OCI-LY3 (cell line): ENCODE measurements around the gene RIPPLY3.

Experiments
- H2AFZ ChIP-seq: fragments of 200-600, 300-600 bp; shearing (Covaris generic); 2 replicates; pipeline ENCODE4 v1.6.0; 2014; ENCODE audit warnings: antibody characterized with exemption, low read depth, low read length
- H3K27ac ChIP-seq: fragments of 200-600, 300-600 bp; sonication (generic); 2 replicates; pipeline ENCODE4 v1.5.1; 2014; ENCODE audit warnings: mild to moderate bottlenecking, low read length, moderate library complexity, mixed read lengths
- H3K27me3 ChIP-seq: fragments of 200-600, 300-600 bp; sonication (generic); 2 replicates; pipeline ENCODE4 v1.6.1; 2014; ENCODE audit warnings: low read depth, low read length, mixed read lengths
- H3K36me3 ChIP-seq: fragments of 200-600, 300-600 bp; sonication (generic); replicated peaks from 2 replicates; pipeline ENCODE3; 2014; ENCODE audit warnings: low read depth, low read length, mixed read lengths
- H3K4me1 ChIP-seq: fragments of 300-600, 200-600 bp; sonication (generic); 2 replicates; pipeline ENCODE4 v1.6.1; 2014; ENCODE audit warnings: low read length, mixed read lengths
- H3K4me2 ChIP-seq: fragments of 200-600, 300-600 bp; sonication (generic); 2 replicates; pipeline ENCODE4 v1.6.1; 2014; ENCODE audit warnings: low read length, mixed read lengths
- H3K4me3 ChIP-seq: fragments of 300-600, 200-600 bp; sonication (generic); 2 replicates; pipeline ENCODE4 v1.5.1; 2014; ENCODE audit warnings: antibody characterized with exemption, mild to moderate bottlenecking, low read length, moderate library complexity
- H3K79me2 ChIP-seq: fragments of 300-600, 200-600 bp; shearing (Covaris generic); 2 replicates; pipeline ENCODE4 v1.6.1; 2014; ENCODE audit warnings: mild to moderate bottlenecking, low read length, mixed read lengths
- H3K9ac ChIP-seq: fragments of 300-600, 200-600 bp; shearing (Covaris generic); 2 replicates; pipeline ENCODE4 v1.6.0; 2014; ENCODE audit warnings: mild to moderate bottlenecking, low read length, moderate library complexity
- H3K9me3 ChIP-seq: fragments of 200-600, 300-600 bp; shearing (Covaris generic); 2 replicates; pipeline ENCODE4 v1.6.1; 2014; ENCODE audit warnings: low read length, mixed read lengths; ENCODE audit not compliant: insufficient read depth
- H4K20me1 ChIP-seq: fragments of 200-600, 300-600 bp; sonication (generic); 2 replicates; pipeline ENCODE4 v1.6.1; 2016; ENCODE audit warnings: low read length, mixed read lengths; ENCODE audit not compliant: insufficient read depth
- EZH2phosphoT487 ChIP-seq: fragments of 200-600 bp; shearing (Covaris generic); IDR thresholded peaks from 2 replicates; pipeline ENCODE4 v1.6.1; 2018; ENCODE audit warnings: antibody characterized with exemption, mixed run types, low read depth
- TF ChIP-seq, protein P1 (sequence below): fragments of 200-600, 300-600 bp; sonication (generic); IDR thresholded peaks from 2 replicates; pipeline ENCODE4 v1.5.1; 2014; ENCODE audit warnings: antibody characterized with exemption, low read length, low read depth

Gene RIPPLY3

DNA sequence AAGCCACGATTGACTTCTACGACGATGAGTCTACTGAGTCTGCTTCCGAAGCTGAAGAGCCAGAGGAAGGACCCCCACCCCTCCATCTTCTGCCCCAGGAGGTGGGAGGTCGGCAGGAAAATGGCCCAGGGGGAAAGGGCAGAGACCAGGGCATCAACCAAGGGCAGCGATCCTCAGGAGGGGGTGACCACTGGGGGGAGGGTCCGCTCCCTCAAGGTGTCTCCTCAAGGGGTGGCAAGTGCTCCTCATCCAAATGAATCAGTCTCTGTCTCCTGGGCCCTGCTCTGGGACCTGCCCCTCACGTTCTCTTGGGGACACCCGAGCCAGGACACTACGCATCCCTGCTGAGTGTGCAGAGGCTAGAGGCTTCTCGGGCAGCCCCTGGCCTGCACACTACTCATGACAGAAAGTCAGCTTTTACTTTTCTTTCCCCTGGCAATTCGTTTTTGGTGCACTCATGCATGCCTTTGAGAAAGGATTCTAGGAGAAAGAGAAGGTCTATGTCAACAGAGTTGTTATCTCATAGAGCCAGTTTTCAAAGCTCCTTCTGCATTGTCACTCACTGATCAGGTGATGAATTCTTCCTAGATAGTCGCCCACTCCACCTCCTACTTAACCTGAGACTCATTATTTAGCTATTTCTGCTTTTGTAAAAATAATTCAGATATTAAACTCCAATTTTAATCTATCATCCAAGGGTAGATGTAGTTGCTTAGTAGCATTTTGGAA lies 11.6 kb downstream of the RIPPLY3 start:
- H3K27me3 ChIP-seq, result no peaks in the 10 kb centered on the region
- H3K36me3 ChIP-seq, result no peaks in the 10 kb centered on the region
- H3K4me1 ChIP-seq, result no peaks in the 10 kb centered on the region
- H3K79me2 ChIP-seq, result no peaks in the 10 kb centered on the region
- no peaks in the 10 kb centered on the region for H4K20me1 ChIP-seq
- H3K9ac ChIP-seq, result no peak overlapping the region
- H2AFZ ChIP-seq, result no peak overlapping the region
- H3K4me2 ChIP-seq, result no peak overlapping the region
- H3K27ac ChIP-seq, result no peak overlapping the region
- no peak for TF ChIP-seq EZH2phosphoT487
- TF ChIP-seq, protein P1, sequence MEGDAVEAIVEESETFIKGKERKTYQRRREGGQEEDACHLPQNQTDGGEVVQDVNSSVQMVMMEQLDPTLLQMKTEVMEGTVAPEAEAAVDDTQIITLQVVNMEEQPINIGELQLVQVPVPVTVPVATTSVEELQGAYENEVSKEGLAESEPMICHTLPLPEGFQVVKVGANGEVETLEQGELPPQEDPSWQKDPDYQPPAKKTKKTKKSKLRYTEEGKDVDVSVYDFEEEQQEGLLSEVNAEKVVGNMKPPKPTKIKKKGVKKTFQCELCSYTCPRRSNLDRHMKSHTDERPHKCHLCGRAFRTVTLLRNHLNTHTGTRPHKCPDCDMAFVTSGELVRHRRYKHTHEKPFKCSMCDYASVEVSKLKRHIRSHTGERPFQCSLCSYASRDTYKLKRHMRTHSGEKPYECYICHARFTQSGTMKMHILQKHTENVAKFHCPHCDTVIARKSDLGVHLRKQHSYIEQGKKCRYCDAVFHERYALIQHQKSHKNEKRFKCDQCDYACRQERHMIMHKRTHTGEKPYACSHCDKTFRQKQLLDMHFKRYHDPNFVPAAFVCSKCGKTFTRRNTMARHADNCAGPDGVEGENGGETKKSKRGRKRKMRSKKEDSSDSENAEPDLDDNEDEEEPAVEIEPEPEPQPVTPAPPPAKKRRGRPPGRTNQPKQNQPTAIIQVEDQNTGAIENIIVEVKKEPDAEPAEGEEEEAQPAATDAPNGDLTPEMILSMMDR, result no peak
- H3K9me3 ChIP-seq, result no peaks in the 10 kb centered on the region
- H3K4me3 ChIP-seq, result no peak overlapping the region

DNA sequence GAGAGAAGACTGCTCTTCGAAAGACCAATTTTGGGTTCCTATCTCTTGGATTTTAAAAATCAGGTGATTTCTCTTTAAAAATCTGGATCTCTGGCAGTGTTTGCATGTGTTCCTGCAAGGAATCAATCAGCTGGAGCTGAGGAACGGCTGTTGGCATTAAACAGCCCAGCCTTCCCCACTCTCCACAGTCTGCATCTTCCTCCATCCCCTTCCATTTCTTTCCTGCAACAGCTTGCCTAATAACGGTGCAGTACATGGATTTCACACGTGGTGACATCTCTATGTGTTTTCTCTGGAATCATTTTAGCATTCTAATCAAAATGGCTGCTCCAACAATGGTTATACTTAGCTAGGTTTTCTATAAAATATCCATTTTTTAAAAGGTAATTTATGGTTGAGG lies 20.0 kb downstream of the RIPPLY3 start:
- Histone ChIP-seq H3K79me2 (no peaks in the 10 kb centered on the region), H3K9ac (no peak overlapping the region), H3K27ac (no peak overlapping the region), H4K20me1 (no peaks in the 10 kb centered on the region), H3K4me2 (no peak overlapping the region), H3K36me3 (no peaks in the 10 kb centered on the region), H3K27me3 (no peaks in the 10 kb centered on the region), H3K4me3 (no peak overlapping the region), H3K9me3 (no peaks in the 10 kb centered on the region), H2AFZ (peak overlapping the region; percentile 23; the same call in 1 of the 2 replicates), H3K4me1 (no peaks in the 10 kb centered on the region)
- TF ChIP-seq EZH2phosphoT487, result no peak
- TF ChIP-seq, protein P1, result no peak

DNA sequence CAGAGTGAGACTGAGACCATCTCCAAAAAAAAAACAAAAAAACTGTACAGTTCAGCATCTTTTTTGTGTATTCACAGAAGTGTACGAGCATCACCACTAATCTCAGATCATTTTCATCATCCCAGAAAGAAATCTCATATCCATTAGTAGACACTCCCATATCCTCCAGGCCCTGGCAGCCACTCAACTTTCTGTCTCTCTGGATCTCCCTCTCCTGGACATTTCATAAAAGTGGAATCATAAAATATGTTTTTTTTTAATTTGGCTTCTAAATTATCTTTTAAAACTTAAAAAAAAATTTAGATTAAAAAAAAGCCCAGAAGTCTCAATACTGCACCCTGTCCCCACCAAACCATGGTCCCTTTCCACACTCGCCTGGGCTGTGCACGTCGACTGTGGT lies 22.1 kb downstream of the RIPPLY3 start:
- Histone ChIP-seq H3K79me2 (no peaks in the 10 kb centered on the region), H3K4me3 (no peak overlapping the region), H3K9ac (no peak overlapping the region), H3K27ac (no peak overlapping the region), H3K4me2 (no peak overlapping the region), H3K36me3 (no peaks in the 10 kb centered on the region), H3K4me1 (no peaks in the 10 kb centered on the region), H3K27me3 (no peaks in the 10 kb centered on the region), H2AFZ (no peak overlapping the region), H3K9me3 (no peaks in the 10 kb centered on the region), H4K20me1 (no peaks in the 10 kb centered on the region)
- no peak for TF ChIP-seq EZH2phosphoT487
- TF ChIP-seq, protein P1, result no peak

DNA sequence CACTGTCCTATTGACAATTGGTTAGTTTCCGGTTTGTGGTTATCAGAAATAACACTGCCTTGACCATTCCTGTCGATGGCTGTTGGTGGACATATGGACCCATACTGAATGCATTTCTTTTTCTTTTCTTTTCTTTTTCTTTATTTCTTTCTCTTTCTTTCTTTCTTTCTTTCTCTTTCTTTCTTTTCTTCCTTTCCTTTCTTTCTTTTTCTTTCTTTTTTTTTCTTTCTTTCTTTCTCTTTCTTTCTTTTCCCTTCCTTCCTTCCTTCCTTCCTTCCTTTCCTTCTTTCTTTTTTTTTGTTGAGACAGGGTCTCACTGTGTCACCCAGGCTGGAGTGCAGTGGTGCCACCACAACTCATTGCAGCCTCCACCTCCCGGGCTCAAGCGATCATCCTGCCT lies 24.4 kb downstream of the RIPPLY3 start:
- no peak overlapping the region for H3K27ac ChIP-seq
- no peaks in the 10 kb centered on the region for H3K27me3 ChIP-seq
- H3K4me3 ChIP-seq, result no peak overlapping the region
- TF ChIP-seq, protein P1, result no peak
- TF ChIP-seq EZH2phosphoT487, result no peak
- H3K79me2 ChIP-seq, result no peaks in the 10 kb centered on the region
- H3K4me1 ChIP-seq, result no peaks in the 10 kb centered on the region
- no peak overlapping the region for H2AFZ ChIP-seq
- no peaks in the 10 kb centered on the region for H4K20me1 ChIP-seq
- H3K9me3 ChIP-seq, result no peaks in the 10 kb centered on the region
- no peak overlapping the region for H3K9ac ChIP-seq
- no peak overlapping the region for H3K4me2 ChIP-seq
- H3K36me3 ChIP-seq, result no peaks in the 10 kb centered on the region
